ENCODE data around the gene MEG3.

DNA sequence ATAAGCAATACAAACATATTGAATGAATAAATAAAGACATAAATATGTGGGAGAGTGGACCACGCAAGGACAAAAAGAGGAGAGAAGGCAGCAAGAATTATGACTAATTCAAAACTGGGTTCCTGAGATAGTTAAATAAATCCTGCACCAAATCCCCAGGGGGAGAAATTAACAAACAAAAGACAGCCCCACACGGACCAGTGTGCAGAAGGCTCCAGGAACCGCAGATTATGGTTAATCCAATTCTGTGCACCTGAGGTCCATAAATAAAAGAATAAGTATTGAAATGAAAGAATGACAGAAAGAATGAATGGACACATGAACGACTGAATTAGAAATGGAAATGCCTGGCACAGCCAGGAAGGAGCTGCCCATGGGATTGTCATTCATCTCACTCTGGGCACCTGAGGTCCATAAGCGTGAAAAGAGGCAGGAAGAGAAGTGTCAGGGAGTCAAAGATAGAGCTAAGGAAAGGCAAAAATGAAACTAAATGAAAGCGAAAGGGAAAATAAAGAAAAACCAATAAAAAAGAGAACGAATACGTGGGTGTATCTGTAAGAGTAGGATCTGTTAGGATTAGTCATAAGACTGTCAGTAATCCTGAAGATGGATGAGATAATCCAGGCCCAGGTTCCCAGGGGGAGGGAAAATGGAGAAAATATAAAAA is 23.3 kb downstream of the MEG3 start:
- TF ChIP-seq, protein P1, sequence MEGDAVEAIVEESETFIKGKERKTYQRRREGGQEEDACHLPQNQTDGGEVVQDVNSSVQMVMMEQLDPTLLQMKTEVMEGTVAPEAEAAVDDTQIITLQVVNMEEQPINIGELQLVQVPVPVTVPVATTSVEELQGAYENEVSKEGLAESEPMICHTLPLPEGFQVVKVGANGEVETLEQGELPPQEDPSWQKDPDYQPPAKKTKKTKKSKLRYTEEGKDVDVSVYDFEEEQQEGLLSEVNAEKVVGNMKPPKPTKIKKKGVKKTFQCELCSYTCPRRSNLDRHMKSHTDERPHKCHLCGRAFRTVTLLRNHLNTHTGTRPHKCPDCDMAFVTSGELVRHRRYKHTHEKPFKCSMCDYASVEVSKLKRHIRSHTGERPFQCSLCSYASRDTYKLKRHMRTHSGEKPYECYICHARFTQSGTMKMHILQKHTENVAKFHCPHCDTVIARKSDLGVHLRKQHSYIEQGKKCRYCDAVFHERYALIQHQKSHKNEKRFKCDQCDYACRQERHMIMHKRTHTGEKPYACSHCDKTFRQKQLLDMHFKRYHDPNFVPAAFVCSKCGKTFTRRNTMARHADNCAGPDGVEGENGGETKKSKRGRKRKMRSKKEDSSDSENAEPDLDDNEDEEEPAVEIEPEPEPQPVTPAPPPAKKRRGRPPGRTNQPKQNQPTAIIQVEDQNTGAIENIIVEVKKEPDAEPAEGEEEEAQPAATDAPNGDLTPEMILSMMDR (conservative IDR thresholded peaks at IDR 0.05; ENCODE audit: low read length) = no peak
- no peak for TF ChIP-seq EZH2phosphoT487 (IDR thresholded peaks at IDR 0.05; ENCODE audit: borderline replicate concordance)

Measured in Loucy (cell line).